ENCODE measurements around the gene MAP3K13. TPM values are rescaled to one million over a fixed set of nuclear protein-coding genes. Genes with fewer than 3 reads are reported as not detected.

MAP3K13 gene
- total RNA-seq, 4 donors from 2014 or later: 17.2 to 42.6 (median 31.9) TPM

GRCh38 chr3:185528532-185528931 is 165.6 kb downstream of the MAP3K13 start:
- DNase-seq: no peak
- 83 to 100% methylated on average over 1 to 6 of the region's 6 CpGs for WGBS, 2 donors (ENCODE audit: low coverage in 1 of 2)
- in situ Hi-C loops (cut with MboI; ENCODE audit: low pct_ligation_motif_present in 1 of 4, low pct_unique_long_range_greater_than_20kb in 1 of 4, low sequenced_read_pairs in 3 of 4) (no loop called here), intact Hi-C loops (cut with DNase I; ENCODE audit: low total_unique reads) (no loop called here)
- Histone ChIP-seq H3K36me3 (no peaks in the 10 kb centered on the region), H3K4me3 (no peak overlapping the region), H3K27ac (no peak overlapping the region), H3K4me1 (no peaks in the 10 kb centered on the region), H3K9me3 (no peaks in the 10 kb centered on the region), H3K27me3 (no peaks in the 10 kb centered on the region)
- TF ChIP-seq EP300 (IDR thresholded peaks at IDR 0.05; ENCODE audit: low read depth) (no peak), POLR2A (IDR thresholded peaks at IDR 0.05) (no peak), CTCF (IDR thresholded peaks at IDR 0.05) (no peak), POLR2AphosphoS5 (IDR thresholded peaks at IDR 0.05) (no peak)

DNA sequence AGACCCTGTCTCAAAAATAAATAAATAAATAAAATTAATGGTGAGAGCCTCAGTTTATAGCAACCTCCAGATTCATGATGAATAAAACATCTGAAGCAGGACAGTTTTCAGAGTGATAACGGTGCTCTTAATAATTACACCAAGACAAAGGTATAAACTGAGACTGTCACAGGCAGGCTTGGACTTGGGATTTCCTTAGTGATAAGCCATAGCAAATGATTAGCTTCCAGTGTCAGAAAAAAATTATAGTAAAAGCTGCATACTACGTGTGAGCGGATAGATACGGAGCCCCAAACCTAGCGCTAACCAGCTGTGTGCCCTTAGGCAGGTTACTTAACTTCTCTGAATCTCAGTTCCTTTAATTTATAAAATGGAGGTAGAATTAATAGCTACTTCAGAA is 167.9 kb downstream of the MAP3K13 start:
- TF ChIP-seq CTCF (IDR thresholded peaks at IDR 0.05) (no peak), EP300 (IDR thresholded peaks at IDR 0.05; ENCODE audit: low read depth) (no peak), POLR2AphosphoS5 (IDR thresholded peaks at IDR 0.05) (no peak), POLR2A (IDR thresholded peaks at IDR 0.05) (no peak)
- no peaks in the 10 kb centered on the region for H3K4me1 ChIP-seq
- H3K36me3 ChIP-seq: no peaks in the 10 kb centered on the region
- no peak for DNase-seq
- H3K27ac ChIP-seq: no peak overlapping the region
- H3K4me3 ChIP-seq: no peak overlapping the region
- 44 to 69% methylated on average over 4 to 5 of the region's 5 CpGs for WGBS, 2 donors (ENCODE audit: low coverage in 1 of 2)
- no peaks in the 10 kb centered on the region for H3K9me3 ChIP-seq
- no peaks in the 10 kb centered on the region for H3K27me3 ChIP-seq
- in situ Hi-C loops (cut with MboI; ENCODE audit: low pct_ligation_motif_present in 1 of 4, low pct_unique_long_range_greater_than_20kb in 1 of 4, low sequenced_read_pairs in 3 of 4) (no loop called here), intact Hi-C loops (cut with DNase I; ENCODE audit: low total_unique reads) (no loop called here)

DNA sequence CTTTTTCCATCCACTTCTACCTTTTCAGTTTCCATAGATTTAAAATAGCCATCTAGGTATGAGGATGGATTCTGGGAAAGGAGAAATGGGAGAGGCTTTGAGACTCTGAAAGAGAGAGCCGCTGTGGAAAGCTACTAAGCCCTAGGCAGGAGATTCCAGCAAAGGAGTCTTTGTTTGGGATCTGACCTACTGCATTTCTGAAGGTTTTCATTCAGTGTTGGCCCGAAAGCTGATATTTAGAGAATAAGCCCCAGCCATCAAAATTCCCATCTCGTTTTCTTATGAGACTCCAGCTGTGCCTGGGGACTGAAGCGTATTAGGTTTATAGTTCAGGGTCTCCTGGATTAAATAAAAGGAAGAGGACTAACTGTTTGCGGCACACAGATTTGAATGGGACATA is 170.0 kb downstream of the MAP3K13 start:
- in situ Hi-C loops (cut with MboI; ENCODE audit: low pct_ligation_motif_present in 1 of 4, low pct_unique_long_range_greater_than_20kb in 1 of 4, low sequenced_read_pairs in 3 of 4): no loop called here
- no peaks in the 10 kb centered on the region for H3K27me3 ChIP-seq
- H3K36me3 ChIP-seq: no peaks in the 10 kb centered on the region
- TF ChIP-seq CTCF (IDR thresholded peaks at IDR 0.05) (no peak), POLR2A (IDR thresholded peaks at IDR 0.05) (no peak), POLR2AphosphoS5 (IDR thresholded peaks at IDR 0.05) (no peak), EP300 (IDR thresholded peaks at IDR 0.05; ENCODE audit: low read depth) (no peak)
- H3K4me3 ChIP-seq: no peak overlapping the region
- no peak for DNase-seq
- intact Hi-C loops (cut with DNase I; ENCODE audit: low total_unique reads): no loop called here
- peaks cover 0 to 12% (median 10%) of the 10 kb centered on the region in 4 donors for H3K4me1 ChIP-seq
- 64 to 83% methylated on average over 4 to 5 of the region's 5 CpGs for WGBS, 2 donors (ENCODE audit: low coverage in 1 of 2)
- no peaks in the 10 kb centered on the region for H3K9me3 ChIP-seq
- no peak overlapping the region for H3K27ac ChIP-seq

- DNase-seq: no peak
- H3K27me3 ChIP-seq: no peaks in the 10 kb centered on the region
- no peaks in the 10 kb centered on the region for H3K36me3 ChIP-seq
- no peak overlapping the region for H3K4me3 ChIP-seq
- no peak overlapping the region for H3K27ac ChIP-seq
- TF ChIP-seq POLR2A (IDR thresholded peaks at IDR 0.05) (no peak), EP300 (IDR thresholded peaks at IDR 0.05; ENCODE audit: low read depth) (no peak), CTCF (IDR thresholded peaks at IDR 0.05) (no peak), POLR2AphosphoS5 (IDR thresholded peaks at IDR 0.05) (no peak)
- H3K9me3 ChIP-seq: no peaks in the 10 kb centered on the region
- H3K4me1 ChIP-seq: peaks cover 0 to 17% (median 12%) of the 10 kb centered on the region in 4 donors
- in situ Hi-C loops (cut with MboI; ENCODE audit: low pct_ligation_motif_present in 1 of 4, low pct_unique_long_range_greater_than_20kb in 1 of 4, low sequenced_read_pairs in 3 of 4): no loop called here
- WGBS, 2 donors (ENCODE audit: low coverage in 1 of 2): 98% methylated on average over 2 of the region's 2 CpGs; no CpG with 5 or more reads in 1 of the 2 donors
- intact Hi-C loops (cut with DNase I; ENCODE audit: low total_unique reads): no loop called here
Observed at GRCh38 chr3:185534511-185534910, 171.6 kb downstream of the MAP3K13 start.
